ENCODE measurements around the gene CHST12.

DNA sequence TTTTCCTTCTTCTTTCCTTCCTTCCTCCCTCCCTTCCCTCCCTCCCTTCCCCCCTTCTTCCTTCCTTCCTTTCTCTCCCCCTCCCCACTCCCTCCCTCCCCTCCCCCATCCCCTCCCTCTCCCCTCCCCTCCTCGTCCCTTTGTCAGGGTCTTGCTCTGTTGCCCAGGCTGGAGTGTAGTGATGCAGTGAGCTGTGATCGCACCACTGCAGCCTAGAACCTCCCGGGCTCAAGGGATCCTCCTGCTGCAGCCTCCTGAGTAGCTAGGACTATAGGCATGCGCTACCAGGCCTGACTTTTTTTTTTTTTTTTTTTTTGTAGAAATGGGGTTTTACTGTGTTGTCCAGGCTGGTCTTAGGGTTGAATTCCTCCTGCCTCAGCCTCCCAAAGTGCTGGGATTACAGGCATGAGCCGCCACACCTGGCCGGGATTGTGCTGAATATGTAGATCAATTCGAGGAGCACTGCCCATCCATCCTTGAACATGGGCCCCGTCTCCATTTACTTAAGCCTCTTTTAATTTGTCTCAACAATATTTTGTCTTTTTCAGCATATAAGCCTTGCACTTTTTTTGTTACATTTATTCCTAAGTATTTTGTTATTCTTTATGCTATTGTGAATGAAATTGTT, 49.3 kb downstream of the CHST12 start:
- TF ChIP-seq GATA3 (IDR thresholded peaks at IDR 0.05; ENCODE audit: low read depth, low read length) (no peak), GATA2 (IDR thresholded peaks at IDR 0.05; ENCODE audit: low read depth, low read length) (no peak)

Data from SH-SY5Y (cell line).